Stimulated activated CD8-positive, alpha-beta memory T cell treated with anti-CD3 and anti-CD28 coated beads, Interleukin-15, amount 100 ng/mL, for 4 hours (primary cell): Measurements from ENCODE around the gene DTX4.
"Not testable (repeated sequence)": the region's sequence is repeated elsewhere in the genome, so short reads cannot be mapped to it uniquely, and the experiment has no call there.

Experiments used
- DNase-seq, 2 donors: peaks; one replicate each; pipeline ENCODE4 v3.0.0-alpha.2; 2020; ENCODE audit warnings: low read depth in 2 of 2

The DTX4 gene

DNA sequence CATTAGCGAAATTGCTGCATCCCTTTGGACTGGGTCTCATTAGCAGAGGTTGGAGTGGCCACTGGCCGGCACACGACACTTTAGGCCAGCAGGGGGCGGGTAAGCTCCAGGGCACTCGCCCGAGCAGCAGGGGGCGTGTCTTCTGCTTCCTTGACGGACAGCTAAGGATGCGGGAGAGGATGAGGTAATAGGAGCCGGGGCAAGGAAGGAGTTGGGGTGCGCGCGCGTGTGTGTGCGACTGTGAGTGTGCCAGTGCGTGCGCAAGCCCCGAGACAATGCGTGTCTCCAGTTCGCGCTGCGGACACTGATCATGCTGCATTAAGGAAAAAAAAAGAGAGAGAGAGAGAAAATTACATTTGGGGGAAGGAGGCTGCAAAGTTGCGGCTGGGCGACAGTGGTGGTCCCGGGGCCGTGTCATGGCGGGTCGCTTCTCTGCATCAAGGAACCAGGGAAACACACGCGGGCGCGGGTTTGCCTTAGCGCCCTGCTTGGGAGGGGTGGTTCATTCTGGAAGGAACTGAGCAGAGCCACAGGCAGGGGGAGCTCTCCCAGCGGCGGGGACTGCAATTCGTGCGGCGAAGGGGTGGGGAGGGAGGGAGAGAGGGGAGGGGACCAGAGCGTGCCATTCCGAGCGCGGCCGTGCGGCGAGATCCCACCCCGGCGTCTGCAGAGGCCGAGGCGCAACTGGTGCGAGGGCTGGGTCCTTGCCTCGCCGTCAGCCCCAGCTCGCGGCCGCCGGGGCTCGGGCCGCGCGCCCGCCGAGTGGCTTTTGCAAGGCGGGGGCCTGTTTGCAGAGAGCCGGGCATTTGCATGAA, at the start of gene DTX4:
Gene DTX4, plus strand, starts transcription at position 625 of the 815 bp plus-strand sequence. CDS start 464 bp downstream, outside the sequence.
- DNase-seq, result peak; percentile 68 to 77

DNA sequence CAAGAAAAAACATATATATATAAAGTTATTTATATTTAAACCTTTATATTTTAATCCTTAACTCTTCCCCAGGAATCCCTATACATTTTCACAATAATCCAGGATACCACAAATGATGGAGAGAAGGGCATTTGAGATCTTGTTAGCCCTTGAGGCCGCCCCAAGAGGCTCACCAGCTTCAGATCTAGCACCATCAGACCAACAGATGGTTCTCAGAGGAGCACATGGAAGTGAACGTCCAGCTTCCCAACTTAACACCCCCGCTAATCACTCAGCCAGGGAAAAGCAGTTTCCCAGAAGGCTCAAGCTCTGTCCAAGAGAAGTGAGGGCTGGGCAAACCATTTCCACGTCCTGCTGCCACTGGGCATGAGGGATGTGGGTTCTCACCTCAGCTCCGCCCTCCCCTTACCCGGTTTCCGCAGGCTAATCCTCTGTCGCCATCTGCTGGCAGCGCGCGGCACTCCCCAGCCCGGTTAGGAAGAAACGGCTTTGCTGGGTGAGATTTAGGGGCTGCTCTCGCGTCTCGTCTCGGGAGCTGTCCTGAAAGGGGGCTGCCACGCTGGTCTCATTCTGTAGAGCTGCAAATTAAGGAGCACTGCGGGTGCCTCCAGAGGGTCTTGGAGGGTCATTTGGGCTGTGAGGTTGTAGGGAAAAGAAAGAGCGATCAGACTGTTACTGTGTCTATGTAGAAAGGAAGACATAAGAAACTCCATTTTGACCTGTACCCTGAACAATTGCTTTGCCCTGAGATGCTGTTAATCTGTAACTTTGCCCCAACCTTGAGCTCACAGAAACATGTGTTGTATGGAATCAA, 36.1 kb upstream of the DTX4 start:
- peak; percentile 68 to 70 for DNase-seq

DNA sequence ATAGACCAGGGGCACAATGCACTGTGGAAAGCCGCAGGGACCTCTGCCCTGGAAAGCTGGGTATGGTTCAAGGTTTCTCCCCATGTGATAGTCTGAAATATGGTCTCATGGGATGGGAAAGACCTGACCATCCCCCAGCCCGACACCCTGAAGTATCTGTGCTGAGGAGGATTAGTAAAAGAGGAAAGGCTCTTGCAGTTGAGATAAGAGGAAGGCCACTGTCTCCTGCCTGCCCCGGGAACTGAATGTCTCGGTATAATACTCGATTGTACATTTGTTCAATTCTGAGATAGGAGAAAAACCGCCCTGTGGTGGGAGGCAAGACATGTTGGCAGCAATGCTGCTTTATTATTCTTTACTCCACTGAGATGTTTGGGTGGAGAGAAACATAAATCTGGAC, 35.4 kb upstream of the DTX4 start:
- not testable (repeated sequence) for DNase-seq

- DNase-seq, result no peak
These were observed 34.7 kb upstream of the DTX4 start for GRCh38 chr11:59137190-59137589.

DNA sequence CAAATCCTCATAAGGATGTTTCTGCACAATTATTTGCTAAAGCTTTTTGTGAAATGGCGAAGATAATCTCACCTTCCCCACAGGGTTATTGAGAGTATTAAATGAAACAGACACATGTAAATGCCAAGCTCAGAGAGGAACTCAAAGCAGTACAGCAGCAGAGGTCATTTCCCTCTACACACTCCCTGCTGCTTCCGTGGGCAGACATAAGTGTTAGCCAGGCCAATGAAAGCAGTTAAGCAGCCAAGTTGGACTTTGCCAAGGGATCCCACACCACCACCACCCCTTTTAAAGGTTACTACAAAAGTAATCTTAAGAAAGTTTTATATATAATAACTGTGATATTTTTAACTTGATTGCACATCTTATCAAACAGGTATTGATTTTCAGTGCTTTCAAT, 33.3 kb upstream of the DTX4 start:
- no peak for DNase-seq

DNA sequence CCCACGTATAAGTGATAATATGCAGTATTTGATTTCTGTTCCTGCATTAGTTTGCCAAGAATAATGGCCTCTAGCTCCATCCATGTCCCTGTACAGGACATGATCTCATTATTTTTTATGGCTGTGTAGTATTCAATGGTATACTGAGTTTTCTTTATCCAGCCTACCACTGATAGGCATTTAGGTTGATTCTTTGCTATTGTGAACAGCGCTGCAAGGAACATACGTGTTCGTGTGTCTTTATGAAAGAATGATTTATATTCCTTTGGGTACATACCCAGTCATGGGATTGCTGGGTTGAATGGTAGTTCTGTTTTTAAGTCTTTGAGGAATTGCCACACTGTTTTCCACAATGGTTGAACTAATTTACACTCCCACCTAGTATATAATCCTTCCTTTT, 30.7 kb upstream of the DTX4 start:
- DNase-seq, result no peak

GRCh38 chr11:59141673-59142460, 30.1 kb upstream of the DTX4 start:
- DNase-seq, result no peak

- peak; percentile 66 to 75 for DNase-seq
These were observed 29.1 kb upstream of the DTX4 start, which contains the start of gene FAM111A for GRCh38 chr11:59142530-59143507. FAM111A (plus strand) TSS chr11:59142856; CDS start chr11:59148873, 6,017 bp downstream.

- no peak for DNase-seq
These were observed 27.8 kb upstream of the DTX4 start for GRCh38 chr11:59144096-59144495.

- peak; percentile 24 to 50 for DNase-seq
These were observed 27.2 kb upstream of the DTX4 start for GRCh38 chr11:59144579-59145345.

- DNase-seq, result no peak
These were observed 26.4 kb upstream of the DTX4 start for GRCh38 chr11:59145534-59145933.

DNA sequence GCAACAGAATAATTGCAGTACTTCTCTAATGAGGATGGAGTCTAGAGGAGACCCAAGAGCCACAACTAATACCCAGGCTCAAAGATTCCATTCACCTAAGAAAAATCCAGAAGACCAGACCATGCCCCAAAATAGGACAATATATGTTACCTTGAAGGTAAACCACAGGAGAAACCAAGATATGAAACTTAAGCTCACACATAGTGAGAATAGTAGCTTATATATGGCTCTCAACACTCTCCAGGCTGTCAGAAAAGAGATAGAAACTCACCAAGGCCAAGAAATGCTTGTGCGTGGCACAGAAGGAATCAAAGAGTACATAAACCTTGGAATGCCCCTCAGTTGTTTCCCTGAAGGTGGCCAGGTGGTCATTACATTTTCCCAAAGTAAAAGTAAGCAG, 20.2 kb upstream of the DTX4 start:
- no peak for DNase-seq

DNA sequence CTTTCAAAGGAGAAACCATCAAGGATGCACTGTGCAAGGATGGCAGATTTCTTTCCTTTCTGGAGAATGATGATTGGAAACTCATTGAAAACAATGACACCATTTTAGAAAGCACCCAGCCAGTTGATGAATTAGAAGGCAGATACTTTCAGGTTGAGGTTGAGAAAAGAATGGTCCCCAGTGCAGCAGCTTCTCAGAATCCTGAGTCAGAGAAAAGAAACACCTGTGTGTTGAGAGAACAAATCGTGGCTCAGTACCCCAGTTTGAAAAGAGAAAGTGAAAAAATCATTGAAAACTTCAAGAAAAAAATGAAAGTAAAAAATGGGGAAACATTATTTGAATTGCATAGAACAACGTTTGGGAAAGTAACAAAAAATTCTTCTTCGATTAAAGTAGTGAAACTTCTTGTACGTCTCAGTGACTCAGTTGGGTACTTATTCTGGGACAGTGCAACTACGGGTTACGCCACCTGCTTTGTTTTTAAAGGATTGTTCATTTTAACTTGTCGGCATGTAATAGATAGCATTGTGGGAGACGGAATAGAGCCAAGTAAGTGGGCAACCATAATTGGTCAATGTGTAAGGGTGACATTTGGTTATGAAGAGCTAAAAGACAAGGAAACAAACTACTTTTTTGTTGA, 19.5 kb upstream of the DTX4 start:
- no peak for DNase-seq

DNA sequence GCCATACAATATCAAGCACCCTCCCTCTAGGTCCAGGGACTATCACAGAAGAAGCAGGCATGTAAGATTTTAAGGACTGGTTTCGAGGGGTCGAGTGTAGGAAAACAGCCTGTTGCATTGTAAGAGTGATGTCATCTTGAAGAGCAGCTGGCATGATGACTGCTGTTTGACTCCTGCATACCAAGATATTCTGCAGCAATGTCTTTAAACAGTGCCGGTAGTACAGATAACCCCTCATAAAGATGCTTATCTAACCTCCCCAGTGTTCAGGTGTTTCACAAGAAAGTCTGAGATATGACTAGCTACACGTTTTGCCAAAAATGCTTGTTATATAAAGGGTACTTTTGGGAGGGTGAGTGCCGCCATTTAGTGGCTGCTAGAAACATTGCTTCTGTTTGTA, 17.3 kb upstream of the DTX4 start:
- no peak for DNase-seq

DNA sequence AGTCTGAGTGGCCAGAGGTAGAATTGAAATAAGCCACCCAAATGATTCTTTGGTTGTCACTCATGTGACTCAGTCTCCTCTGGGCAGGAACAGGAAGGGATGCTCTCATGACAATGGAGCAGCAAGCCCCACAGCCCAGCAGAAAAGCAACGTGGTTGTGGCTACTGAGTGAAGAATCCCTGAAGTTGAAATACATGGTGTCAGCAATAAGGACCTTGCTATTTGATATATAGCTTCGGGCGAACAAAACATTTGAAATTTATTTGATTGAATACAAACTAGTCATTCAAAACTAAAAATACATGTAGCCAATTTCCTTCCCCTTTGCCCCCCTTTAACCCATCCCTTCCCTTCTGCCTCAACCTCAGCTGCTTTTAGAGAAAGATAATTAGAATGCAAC, 14.5 kb upstream of the DTX4 start:
- DNase-seq, result no peak

GRCh38 chr11:59158206-59159068, 13.5 kb upstream of the DTX4 start:
- no peak for DNase-seq

DNA sequence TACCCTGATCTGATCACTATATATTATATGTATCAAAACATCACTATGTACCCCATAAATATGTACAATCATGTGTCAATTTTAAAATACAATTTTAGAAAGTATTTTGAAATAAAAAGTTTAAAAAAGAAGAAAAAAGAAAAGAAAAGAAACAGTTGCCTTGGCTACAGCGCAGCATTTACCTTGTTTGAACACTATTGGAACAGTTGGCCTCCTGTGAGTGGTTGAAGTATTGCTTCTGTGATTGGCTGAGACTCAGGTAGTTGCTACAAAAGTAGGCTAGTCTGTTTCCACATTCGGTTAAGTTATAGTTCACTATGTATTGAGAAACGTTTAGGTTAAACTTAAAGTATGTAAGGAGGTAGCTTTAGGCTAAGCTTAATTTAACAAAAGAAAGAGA, 7.9 kb upstream of the DTX4 start:
- DNase-seq, result no peak

GRCh38 chr11:59172345-59173079, 580 bp downstream of the DTX4 start:
- no peak for DNase-seq
